ENCODE measurements around the gene CCL3.
A peak's percentile ranks its signal among the peaks of the same experiment; 100 is the strongest.
"Not testable (repeated sequence)": the region's sequence is repeated elsewhere in the genome, so short reads cannot be mapped to it uniquely, and the experiment has no call there.

Gene CCL3

GRCh38 chr17:36085765-36086164, 4.2 kb downstream of the CCL3 start:
- no peak for DNase-seq

GRCh38 chr17:36083691-36084090, 6.3 kb downstream of the CCL3 start:
- not testable (repeated sequence) for DNase-seq

- not testable (repeated sequence) for DNase-seq
Observed at GRCh38 chr17:36082482-36083120, 7.3 kb downstream of the CCL3 start.

GRCh38 chr17:36081681-36082471, 8.1 kb downstream of the CCL3 start:
- not testable (repeated sequence) for DNase-seq

- no peak for DNase-seq
Observed at GRCh38 chr17:36074365-36074764, 15.6 kb downstream of the CCL3 start.

- DNase-seq: peak in 3 of 14 donors; percentile 2 to 13 (median 8)
Observed at GRCh38 chr17:36072431-36073121, 17.4 kb downstream of the CCL3 start.

GRCh38 chr17:36071751-36072150, 18.2 kb downstream of the CCL3 start:
- DNase-seq: no peak

- no peak for DNase-seq
Observed at GRCh38 chr17:36070427-36070826, 19.5 kb downstream of the CCL3 start.

GRCh38 chr17:36069136-36069535, 20.8 kb downstream of the CCL3 start:
- DNase-seq: no peak

- DNase-seq: no peak
Observed at GRCh38 chr17:36068524-36068923, 21.4 kb downstream of the CCL3 start.

GRCh38 chr17:36066365-36066985, 23.5 kb downstream of the CCL3 start:
- DNase-seq: no peak

- DNase-seq: no peak
Observed at GRCh38 chr17:36063786-36064541, 26.0 kb downstream of the CCL3 start, which contains the start of gene CCL18. Gene CCL18, plus strand, starts transcription at chr17:36064272. Its CDS starts 71 bp downstream, at chr17:36064343.

GRCh38 chr17:36060816-36061215, 29.1 kb downstream of the CCL3 start:
- no peak for DNase-seq

- DNase-seq: no peak
Observed at GRCh38 chr17:36059406-36059805, 30.5 kb downstream of the CCL3 start.

- no peak for DNase-seq
Observed at GRCh38 chr17:36057911-36058310, 32.0 kb downstream of the CCL3 start.

GRCh38 chr17:36055921-36056520, 33.9 kb downstream of the CCL3 start:
- no peak for DNase-seq

GRCh38 chr17:36055171-36055570, 34.8 kb downstream of the CCL3 start:
- DNase-seq: no peak

GRCh38 chr17:36049643-36050042, 40.3 kb downstream of the CCL3 start:
- DNase-seq: no peak

GRCh38 chr17:36048066-36048465, 41.9 kb downstream of the CCL3 start:
- no peak for DNase-seq

Data from C1 segment of cervical spinal cord (tissue), 14 donors.